Loucy (cell line): ENCODE measurements around the gene GNAT2.
A peak's percentile ranks its signal among the peaks of the same experiment; 100 is the strongest.

ENCODE experiments used
- H2AFZ ChIP-seq: fragments of 200-600 bp; sonication (generic); 2 replicates; pipeline ENCODE4 v1.6.0; 2016; ENCODE audit warnings: antibody characterized with exemption, mild to moderate bottlenecking, low read length, moderate library complexity
- H3F3A ChIP-seq: fragments of 200-600 bp; 2 replicates; pipeline ENCODE4 v1.6.0; 2016; ENCODE audit warnings: antibody characterized with exemption, low read depth, mild to moderate bottlenecking
- H3K27me3 ChIP-seq: fragments of 200-600 bp; sonication (generic); 2 replicates; pipeline ENCODE4 v1.6.1; 2014; ENCODE audit warnings: low read length, mild to moderate bottlenecking; ENCODE audit not compliant: insufficient read depth, poor library complexity, severe bottlenecking
- H3K36me3 ChIP-seq: fragments of 200-600 bp; sonication (generic); 2 replicates; pipeline ENCODE4 v1.6.1; 2016; ENCODE audit warnings: low read length; ENCODE audit not compliant: insufficient read depth
- H3K4me1 ChIP-seq: fragments of 200-600 bp; sonication (generic); 2 replicates; pipeline ENCODE4 v1.5.1; 2014; ENCODE audit warnings: low read length, mild to moderate bottlenecking; ENCODE audit not compliant: insufficient read depth, poor library complexity, severe bottlenecking
- H3K4me2 ChIP-seq: fragments of 200-600 bp; sonication (generic); 2 replicates; pipeline ENCODE4 v1.6.0; 2014; ENCODE audit warnings: antibody characterized with exemption, low read length, low read depth, mild to moderate bottlenecking; ENCODE audit not compliant: poor library complexity, severe bottlenecking
- H3K4me3 ChIP-seq: fragments of 200-600 bp; sonication (generic); 2 replicates; pipeline ENCODE4 v1.5.1; 2014; ENCODE audit warnings: low read length, mild to moderate bottlenecking, mixed read lengths; ENCODE audit not compliant: poor library complexity, severe bottlenecking
- H3K79me2 ChIP-seq: fragments of 200-600 bp; sonication (generic); 2 replicates; pipeline ENCODE4 v1.6.1; 2014; ENCODE audit warnings: low read length; ENCODE audit not compliant: insufficient read depth
- H3K9ac ChIP-seq: fragments of 200-600 bp; sonication (generic); 2 replicates; pipeline ENCODE4 v1.6.0; 2014; ENCODE audit warnings: mild to moderate bottlenecking, low read depth, low read length, moderate library complexity; ENCODE audit not compliant: poor library complexity, severe bottlenecking
- H3K9me2 ChIP-seq: fragments of 200-600 bp; sonication (generic); replicated peaks from 2 replicates; pipeline ENCODE4 v1.6.1; 2016; ENCODE audit warnings: low read depth, low read length, mixed read lengths
- H3K9me3 ChIP-seq: fragments of 200-600 bp; sonication (generic); 2 replicates; pipeline ENCODE4 v1.6.1; 2014; ENCODE audit warnings: mild to moderate bottlenecking, antibody characterized with exemption, low read length, low read depth; ENCODE audit not compliant: insufficient read depth
- H4K20me1 ChIP-seq: fragments of 200-600 bp; sonication (generic); 2 replicates; pipeline ENCODE4 v1.6.0; 2014; ENCODE audit warnings: antibody characterized with exemption, low read length, mild to moderate bottlenecking; ENCODE audit not compliant: insufficient read depth, poor library complexity, severe bottlenecking
- CTCF ChIP-seq: fragments of 200-600 bp; sonication (generic); conservative IDR thresholded peaks from 2 replicates; pipeline ENCODE4 v1.5.1; 2014; ENCODE audit warnings: mild to moderate bottlenecking, antibody characterized with exemption, low read length
- EZH2phosphoT487 ChIP-seq: fragments of 200-600 bp; IDR thresholded peaks from 2 replicates; pipeline ENCODE4 v1.6.1; 2018; ENCODE audit warnings: antibody characterized with exemption, mild to moderate bottlenecking, moderate library complexity, borderline replicate concordance

The GNAT2 gene

GRCh38 chr1:109649491-109649914 lies 30.1 kb upstream of the GNAT2 start:
- Histone ChIP-seq H3K4me2 (peak overlapping the region; percentile 35), H3F3A (no peaks in the 10 kb centered on the region), H3K79me2 (no peaks in the 10 kb centered on the region), H3K9ac (no peak overlapping the region), H3K9me3 (no peaks in the 10 kb centered on the region), H3K9me2 (no peaks in the 10 kb centered on the region), H3K4me1 (peaks cover 3% of the 10 kb centered on the region), H3K4me3 (peak overlapping the region; percentile 40), H2AFZ (peak overlapping the region; percentile 86), H4K20me1 (no peaks in the 10 kb centered on the region), H3K36me3 (no peaks in the 10 kb centered on the region), H3K27me3 (no peaks in the 10 kb centered on the region)
- TF ChIP-seq EZH2phosphoT487 (no peak), CTCF (peak; percentile 62)

GRCh38 chr1:109644670-109645069 lies 25.3 kb upstream of the GNAT2 start:
- Histone ChIP-seq H3K36me3 (no peaks in the 10 kb centered on the region), H3K9me2 (no peaks in the 10 kb centered on the region), H2AFZ (no peak overlapping the region), H3F3A (no peaks in the 10 kb centered on the region; the same call in 1 of the 2 replicates), H3K9me3 (no peaks in the 10 kb centered on the region), H3K79me2 (no peaks in the 10 kb centered on the region), H3K4me1 (peaks cover 9% of the 10 kb centered on the region), H3K4me2 (no peak overlapping the region), H3K9ac (no peak overlapping the region), H4K20me1 (no peaks in the 10 kb centered on the region), H3K4me3 (no peak overlapping the region), H3K27me3 (no peaks in the 10 kb centered on the region)
- no peak for TF ChIP-seq CTCF
- no peak for TF ChIP-seq EZH2phosphoT487

GRCh38 chr1:109643385-109644230 lies 24.2 kb upstream of the GNAT2 start:
- peak overlapping the region; percentile 33 for H3K4me2 ChIP-seq
- no peaks in the 10 kb centered on the region for H3K79me2 ChIP-seq
- no peak overlapping the region for H3K4me3 ChIP-seq
- H3K36me3 ChIP-seq = no peaks in the 10 kb centered on the region
- H4K20me1 ChIP-seq = no peaks in the 10 kb centered on the region
- TF ChIP-seq EZH2phosphoT487 (no peak), CTCF (peak; percentile 82)
- H3K4me1 ChIP-seq = peaks cover 6% of the 10 kb centered on the region
- no peak overlapping the region for H3K9ac ChIP-seq
- no peaks in the 10 kb centered on the region for H3K9me2 ChIP-seq
- H3F3A ChIP-seq = no peaks in the 10 kb centered on the region; the same call in 1 of the 2 replicates
- H3K9me3 ChIP-seq = no peaks in the 10 kb centered on the region
- H2AFZ ChIP-seq = peak overlapping the region; percentile 87
- no peaks in the 10 kb centered on the region for H3K27me3 ChIP-seq
